Neural progenitor cell (in vitro differentiated cells): Measurements from ENCODE around the gene FES. TPM values are rescaled to one million over a fixed set of nuclear protein-coding genes. Genes with fewer than 3 reads are reported as not detected.
"Not testable (repeated sequence)": the region's sequence is repeated elsewhere in the genome, so short reads cannot be mapped to it uniquely, and the experiment has no call there.

Experiments
- DNase-seq: peaks from one replicate; pipeline ENCODE4 v3.0.0-alpha.2; 2016; ENCODE audit warnings: low spot score
- H2AFZ ChIP-seq: fragments of 200-600 bp; sonication (generic); replicated peaks from 2 replicates; pipeline ENCODE4 v1.6.1; 2016; ENCODE audit warnings: antibody characterized with exemption
- H3F3A ChIP-seq: fragments of 200-600 bp; sonication (generic); 2 replicates; pipeline ENCODE4 v1.6.1; 2016; ENCODE audit warnings: antibody characterized with exemption, low read depth
- H3K27ac ChIP-seq: fragments of 200-600 bp; sonication (generic); 2 replicates; pipeline ENCODE4 v1.5.1; 2016; ENCODE audit warnings: mild to moderate bottlenecking
- H3K27me3 ChIP-seq: fragments of 200-600 bp; sonication (generic); 2 replicates; pipeline ENCODE4 v1.6.1; 2016; ENCODE audit warnings: mild to moderate bottlenecking, moderate library complexity
- H3K36me3 ChIP-seq: fragments of 200-600 bp; sonication (generic); 2 replicates; pipeline ENCODE4 v1.5.1; 2016
- H3K4me1 ChIP-seq: fragments of 200-600 bp; sonication (generic); 2 replicates; pipeline ENCODE4 v1.6.1; 2016; ENCODE audit warnings: mixed run types
- H3K4me2 ChIP-seq: fragments of 200-600 bp; sonication (generic); 2 replicates; pipeline ENCODE4 v1.6.1; 2016
- H3K4me3 ChIP-seq: fragments of 200-600 bp; sonication (generic); 2 replicates; pipeline ENCODE4 v1.5.1; 2016
- H3K79me2 ChIP-seq: fragments of 200-600 bp; sonication (generic); 2 replicates; pipeline ENCODE4 v1.6.1; 2016; ENCODE audit warnings: low read depth
- H3K9ac ChIP-seq: fragments of 200-600 bp; sonication (generic); 2 replicates; pipeline ENCODE4 v1.6.1; 2016
- H3K9me3 ChIP-seq: fragments of 200-600 bp; sonication (generic); 2 replicates; pipeline ENCODE4 v1.5.1; 2016; ENCODE audit warnings: low read depth
- H4K20me1 ChIP-seq: fragments of 200-600 bp; sonication (generic); 2 replicates; pipeline ENCODE4 v1.6.1; 2016; ENCODE audit warnings: low read depth
- H3K27ac Mint-ChIP-seq: 3 replicates; pipeline ENCODE4 v1.8.0; 2021; ENCODE audit warnings: mixed read lengths
- H3K27me3 Mint-ChIP-seq: 2 replicates; pipeline ENCODE4 v1.8.0; 2022; ENCODE audit warnings: low read depth, mild to moderate bottlenecking, inconsistent platforms, moderate library complexity, mixed read lengths; ENCODE audit not compliant: insufficient read depth
- H3K36me3 Mint-ChIP-seq: 3 replicates; pipeline ENCODE4 v1.8.0; 2021; ENCODE audit warnings: mixed read lengths
- H3K4me1 Mint-ChIP-seq: 3 replicates; pipeline ENCODE4 v1.8.0; 2021; ENCODE audit warnings: mixed read lengths
- H3K4me3 Mint-ChIP-seq: 3 replicates; pipeline ENCODE4 v1.8.0; 2021; ENCODE audit warnings: mild to moderate bottlenecking, moderate library complexity, mixed read lengths
- H3K9me3 Mint-ChIP-seq: 3 replicates; pipeline ENCODE4 v1.8.0; 2020; ENCODE audit warnings: mixed read lengths
- EZH2 ChIP-seq: fragments of 200-600 bp; sonication (generic); IDR thresholded peaks from 2 replicates; pipeline ENCODE4 v1.6.1; 2017; ENCODE audit warnings: antibody characterized with exemption, mild to moderate bottlenecking, moderate library complexity
- EZH2phosphoT487 ChIP-seq: fragments of 200-600 bp; sonication (generic); IDR thresholded peaks from 2 replicates; pipeline ENCODE4 v1.6.1; 2017; ENCODE audit warnings: antibody characterized with exemption
- total RNA-seq: library from RNA; depleted of rRNA; stranded (reverse); fragments of >200 nt; gene quantifications from 2 replicates; pipeline ENCODE4 v1.2.3, GENCODE V29; 2015; ENCODE audit warnings: low replicate concordance
- TF ChIP-seq, protein P1 (sequence below): fragments of 200-600 bp; sonication (generic); IDR thresholded peaks from 2 replicates; pipeline ENCODE4 v1.5.1; 2017; ENCODE audit warnings: antibody characterized with exemption, mild to moderate bottlenecking

The FES gene
- total RNA-seq, 1 donor from 2014 or later, result 11.7 TPM

DNA sequence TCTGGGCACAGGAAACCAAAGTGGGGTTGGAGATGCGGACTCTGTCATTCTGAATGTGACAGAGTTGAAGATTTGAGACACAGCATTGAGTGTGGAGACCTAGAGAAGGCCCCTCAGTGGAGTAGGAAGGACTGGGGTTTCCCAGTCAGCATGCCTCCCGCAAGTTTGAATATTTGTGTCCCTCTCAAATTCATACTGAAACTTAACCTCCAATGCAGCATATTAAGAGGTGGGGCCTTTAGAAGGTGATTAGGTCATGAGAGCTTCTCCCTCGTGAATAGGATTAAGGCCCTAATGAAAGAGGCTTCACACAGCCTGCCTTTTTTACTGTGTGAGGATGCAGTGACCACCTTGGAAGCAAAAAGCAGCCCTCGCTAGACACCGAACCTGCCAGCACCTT lies 40.1 kb downstream of the FES start:
- Histone ChIP-seq H3K27me3 (no peaks in the 10 kb centered on the region), H3F3A (peaks cover 10% of the 10 kb centered on the region), H3K4me1 (peaks cover 4% of the 10 kb centered on the region), H3K4me3 (no peak overlapping the region), H2AFZ (no peak overlapping the region), H3K9ac (no peak overlapping the region), H3K79me2 (no peaks in the 10 kb centered on the region), H4K20me1 (no peaks in the 10 kb centered on the region), H3K4me2 (no peak overlapping the region), H3K27ac (no peak overlapping the region), H3K9me3 (no peaks in the 10 kb centered on the region), H3K36me3 (no peaks in the 10 kb centered on the region)
- Mint-ChIP-seq H3K27ac (peak overlapping the region; percentile 29), H3K4me3 (no peak overlapping the region), H3K9me3 (no peaks in the 10 kb centered on the region), H3K4me1 (peaks cover 7% of the 10 kb centered on the region), H3K27me3 (no peaks in the 10 kb centered on the region), H3K36me3 (peaks cover 12% of the 10 kb centered on the region)
- no peak for DNase-seq
- TF ChIP-seq, protein P1, sequence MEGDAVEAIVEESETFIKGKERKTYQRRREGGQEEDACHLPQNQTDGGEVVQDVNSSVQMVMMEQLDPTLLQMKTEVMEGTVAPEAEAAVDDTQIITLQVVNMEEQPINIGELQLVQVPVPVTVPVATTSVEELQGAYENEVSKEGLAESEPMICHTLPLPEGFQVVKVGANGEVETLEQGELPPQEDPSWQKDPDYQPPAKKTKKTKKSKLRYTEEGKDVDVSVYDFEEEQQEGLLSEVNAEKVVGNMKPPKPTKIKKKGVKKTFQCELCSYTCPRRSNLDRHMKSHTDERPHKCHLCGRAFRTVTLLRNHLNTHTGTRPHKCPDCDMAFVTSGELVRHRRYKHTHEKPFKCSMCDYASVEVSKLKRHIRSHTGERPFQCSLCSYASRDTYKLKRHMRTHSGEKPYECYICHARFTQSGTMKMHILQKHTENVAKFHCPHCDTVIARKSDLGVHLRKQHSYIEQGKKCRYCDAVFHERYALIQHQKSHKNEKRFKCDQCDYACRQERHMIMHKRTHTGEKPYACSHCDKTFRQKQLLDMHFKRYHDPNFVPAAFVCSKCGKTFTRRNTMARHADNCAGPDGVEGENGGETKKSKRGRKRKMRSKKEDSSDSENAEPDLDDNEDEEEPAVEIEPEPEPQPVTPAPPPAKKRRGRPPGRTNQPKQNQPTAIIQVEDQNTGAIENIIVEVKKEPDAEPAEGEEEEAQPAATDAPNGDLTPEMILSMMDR, result no peak
- TF ChIP-seq EZH2phosphoT487, result no peak
- no peak for TF ChIP-seq EZH2

DNA sequence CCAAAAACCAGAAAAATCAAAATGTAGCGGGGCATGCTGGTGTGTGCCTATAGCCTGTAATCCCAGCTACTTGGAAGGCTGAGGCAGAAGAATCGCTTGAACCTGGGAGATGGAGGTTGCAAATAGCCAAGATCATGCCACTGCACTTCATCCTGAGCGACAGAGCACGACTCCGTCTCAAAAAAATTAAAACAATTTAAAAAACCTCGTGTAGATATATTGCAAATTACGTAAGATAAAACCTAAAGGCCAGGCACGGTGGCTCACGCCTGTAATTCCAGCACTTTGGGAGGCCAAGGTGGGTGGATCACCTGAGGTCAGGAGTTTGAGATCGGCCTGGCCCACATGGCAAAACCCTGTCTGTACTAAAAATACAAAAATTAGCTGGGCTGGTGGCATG lies 42.5 kb downstream of the FES start:
- not testable (repeated sequence) for DNase-seq, H4K20me1 ChIP-seq, H3K9ac ChIP-seq, H3K4me1 ChIP-seq, H3K79me2 ChIP-seq, H3K4me2 ChIP-seq, H2AFZ ChIP-seq, H3K36me3 Mint-ChIP-seq, H3K9me3 Mint-ChIP-seq, H3K27ac ChIP-seq, H3K27me3 ChIP-seq, H3K27me3 Mint-ChIP-seq, H3K4me3 Mint-ChIP-seq, H3K4me3 ChIP-seq, H3K27ac Mint-ChIP-seq, H3K36me3 ChIP-seq, H3K9me3 ChIP-seq
- H3K4me1 Mint-ChIP-seq, result peaks cover 13% of the 10 kb centered on the region
- H3F3A ChIP-seq, result peaks cover 10% of the 10 kb centered on the region

DNA sequence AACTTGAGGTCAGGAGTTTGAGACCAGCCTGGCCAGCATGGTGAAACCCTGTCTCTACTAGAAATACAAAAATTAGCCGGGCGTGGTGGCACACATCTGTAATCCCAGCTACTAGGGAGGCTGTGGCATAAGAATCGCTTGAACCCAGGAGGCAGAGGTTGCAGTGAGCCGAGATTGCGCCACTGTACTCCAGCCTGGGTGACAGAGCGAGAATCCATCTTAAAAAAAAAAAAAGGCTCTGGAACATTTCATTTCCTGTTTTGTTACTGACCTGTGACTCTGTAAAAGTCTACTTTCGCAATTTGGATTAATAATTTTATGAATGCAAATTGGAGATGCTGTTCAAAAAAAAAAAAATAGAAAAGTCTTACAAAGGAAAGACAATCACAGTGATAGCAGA lies 43.8 kb downstream of the FES start:
- not testable (repeated sequence) for H3K27me3 Mint-ChIP-seq, H3K27ac ChIP-seq

DNA sequence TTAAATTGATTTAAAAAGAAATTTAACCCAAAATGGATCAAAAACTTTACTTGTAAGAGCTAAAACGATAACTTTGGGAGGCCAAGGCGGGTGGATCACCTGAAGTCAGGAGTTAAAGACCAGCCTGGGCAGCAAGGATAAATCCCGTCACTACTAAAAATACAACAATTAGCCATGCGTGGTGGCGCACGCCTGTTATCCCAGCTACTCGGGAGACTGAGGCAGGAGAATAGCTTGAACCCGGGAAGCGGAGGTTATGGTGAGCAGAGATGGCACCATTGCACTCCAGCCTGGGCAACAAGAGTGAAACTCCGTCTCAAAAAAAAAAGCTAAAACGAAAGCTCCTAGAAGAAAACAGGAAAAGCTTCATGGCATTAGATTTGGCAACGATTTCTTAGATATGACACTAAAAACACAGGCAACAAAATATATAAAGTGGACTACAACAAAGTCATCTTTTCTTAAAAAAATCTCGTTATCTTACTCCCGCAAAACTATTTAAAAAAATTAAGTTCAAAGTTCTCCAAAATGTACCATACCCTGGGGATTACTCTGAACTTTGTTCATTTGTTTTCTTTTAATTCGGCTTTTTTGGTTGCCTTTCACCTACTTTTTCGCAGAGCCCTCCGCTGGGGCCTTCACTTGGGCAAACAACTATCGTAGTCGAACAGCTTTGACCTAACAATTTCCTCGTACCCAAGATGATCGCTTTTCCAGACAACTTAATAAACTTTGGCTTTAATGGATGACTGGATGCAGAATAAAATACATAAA lies 45.1 kb downstream of the FES start:
- H3K27me3 Mint-ChIP-seq, result peaks cover 5% of the 10 kb centered on the region
- peaks cover 4% of the 10 kb centered on the region for H3K4me1 ChIP-seq
- H3K4me3 ChIP-seq, result no peak overlapping the region
- no peaks in the 10 kb centered on the region for H3K9me3 ChIP-seq
- peaks cover 15% of the 10 kb centered on the region for H3K27me3 ChIP-seq
- peaks cover 15% of the 10 kb centered on the region for H3F3A ChIP-seq
- H3K4me1 Mint-ChIP-seq, result peaks cover 17% of the 10 kb centered on the region
- H3K4me2 ChIP-seq, result no peak overlapping the region
- no peaks in the 10 kb centered on the region for H3K9me3 Mint-ChIP-seq
- no peak overlapping the region for H3K4me3 Mint-ChIP-seq
- TF ChIP-seq EZH2, result no peak
- no peak for TF ChIP-seq EZH2phosphoT487
- TF ChIP-seq, protein P1, result no peak
- H3K9ac ChIP-seq, result no peak overlapping the region
- H3K27ac ChIP-seq, result no peak overlapping the region
- no peaks in the 10 kb centered on the region for H3K36me3 ChIP-seq
- DNase-seq, result no peak
- no peak overlapping the region for H2AFZ ChIP-seq
- H3K27ac Mint-ChIP-seq, result no peak overlapping the region
- no peaks in the 10 kb centered on the region for H3K36me3 Mint-ChIP-seq
- H4K20me1 ChIP-seq, result peaks cover under 1% of the 10 kb centered on the region
- no peaks in the 10 kb centered on the region for H3K79me2 ChIP-seq

More for the DNA sequence above, 43.8 kb downstream of the FES start:
- not testable (repeated sequence) for H3K27me3 ChIP-seq, H3K27ac Mint-ChIP-seq, H3K4me2 ChIP-seq, H3K4me1 ChIP-seq, H3K36me3 Mint-ChIP-seq, H3K36me3 ChIP-seq, H3K9me3 Mint-ChIP-seq, H3K9me3 ChIP-seq, H3K4me3 Mint-ChIP-seq, H4K20me1 ChIP-seq, DNase-seq, H3K4me3 ChIP-seq, H2AFZ ChIP-seq, H3K9ac ChIP-seq, H3K79me2 ChIP-seq
- H3K4me1 Mint-ChIP-seq, result peaks cover 15% of the 10 kb centered on the region
- peaks cover 13% of the 10 kb centered on the region for H3F3A ChIP-seq
